ENCODE measurements around the gene ANKS1A.

ANKS1A gene

GRCh38 chr6:35079311-35080000 is 190.4 kb downstream of the ANKS1A start:
- Histone ChIP-seq H3K36me3 (ENCODE audit: control insufficient read depth, insufficient read depth, low read length) (peaks cover 8% of the 10 kb centered on the region), H3K4me1 (ENCODE audit: control insufficient read depth, insufficient read depth, low read length) (no peaks in the 10 kb centered on the region), H3K4me3 (ENCODE audit: low read length) (no peak overlapping the region), H3K27me3 (ENCODE audit: control insufficient read depth, insufficient read depth, low read length) (no peaks in the 10 kb centered on the region), H3K9me3 (ENCODE audit: control insufficient read depth, low read length) (no peaks in the 10 kb centered on the region), H3K9ac (ENCODE audit: low read length) (no peak overlapping the region)

- no peaks in the 10 kb centered on the region for H3K4me1 ChIP-seq (ENCODE audit: control insufficient read depth, insufficient read depth, low read length)
- no peaks in the 10 kb centered on the region for H3K27me3 ChIP-seq (ENCODE audit: control insufficient read depth, insufficient read depth, low read length)
- H3K9me3 ChIP-seq (ENCODE audit: control insufficient read depth, low read length) = no peaks in the 10 kb centered on the region
- H3K4me3 ChIP-seq (ENCODE audit: low read length) = no peak overlapping the region
- peaks cover 8% of the 10 kb centered on the region for H3K36me3 ChIP-seq (ENCODE audit: control insufficient read depth, insufficient read depth, low read length)
- no peak overlapping the region for H3K9ac ChIP-seq (ENCODE audit: low read length)
Observed at GRCh38 chr6:35080016-35080680, 191.1 kb downstream of the ANKS1A start.

GRCh38 chr6:35080821-35081425 is 191.9 kb downstream of the ANKS1A start:
- no peaks in the 10 kb centered on the region for H3K4me1 ChIP-seq (ENCODE audit: control insufficient read depth, insufficient read depth, low read length)
- H3K36me3 ChIP-seq (ENCODE audit: control insufficient read depth, insufficient read depth, low read length) = peaks cover 8% of the 10 kb centered on the region
- no peaks in the 10 kb centered on the region for H3K9me3 ChIP-seq (ENCODE audit: control insufficient read depth, low read length)
- no peaks in the 10 kb centered on the region for H3K27me3 ChIP-seq (ENCODE audit: control insufficient read depth, insufficient read depth, low read length)
- H3K4me3 ChIP-seq (ENCODE audit: low read length) = no peak overlapping the region
- no peak overlapping the region for H3K9ac ChIP-seq (ENCODE audit: low read length)

- Histone ChIP-seq H3K9me3 (ENCODE audit: control insufficient read depth, low read length) (no peaks in the 10 kb centered on the region), H3K4me3 (ENCODE audit: low read length) (no peak overlapping the region), H3K4me1 (ENCODE audit: control insufficient read depth, insufficient read depth, low read length) (no peaks in the 10 kb centered on the region), H3K27me3 (ENCODE audit: control insufficient read depth, insufficient read depth, low read length) (no peaks in the 10 kb centered on the region), H3K9ac (ENCODE audit: low read length) (no peak overlapping the region), H3K36me3 (ENCODE audit: control insufficient read depth, insufficient read depth, low read length) (peaks cover 8% of the 10 kb centered on the region)
Observed at GRCh38 chr6:35081426-35081851, 192.4 kb downstream of the ANKS1A start.

GRCh38 chr6:35082046-35082732 is 193.1 kb downstream of the ANKS1A start:
- Histone ChIP-seq H3K9ac (ENCODE audit: low read length) (no peak overlapping the region), H3K4me3 (ENCODE audit: low read length) (no peak overlapping the region), H3K4me1 (ENCODE audit: control insufficient read depth, insufficient read depth, low read length) (no peaks in the 10 kb centered on the region), H3K27me3 (ENCODE audit: control insufficient read depth, insufficient read depth, low read length) (no peaks in the 10 kb centered on the region), H3K36me3 (ENCODE audit: control insufficient read depth, insufficient read depth, low read length) (peaks cover 8% of the 10 kb centered on the region), H3K9me3 (ENCODE audit: control insufficient read depth, low read length) (no peaks in the 10 kb centered on the region)

- no peaks in the 10 kb centered on the region for H3K9me3 ChIP-seq (ENCODE audit: control insufficient read depth, low read length)
- no peaks in the 10 kb centered on the region for H3K4me1 ChIP-seq (ENCODE audit: control insufficient read depth, insufficient read depth, low read length)
- no peak overlapping the region for H3K9ac ChIP-seq (ENCODE audit: low read length)
- H3K27me3 ChIP-seq (ENCODE audit: control insufficient read depth, insufficient read depth, low read length) = no peaks in the 10 kb centered on the region
- peaks cover 8% of the 10 kb centered on the region for H3K36me3 ChIP-seq (ENCODE audit: control insufficient read depth, insufficient read depth, low read length)
- H3K4me3 ChIP-seq (ENCODE audit: low read length) = no peak overlapping the region
Observed at GRCh38 chr6:35082733-35083403, 193.8 kb downstream of the ANKS1A start.

- Histone ChIP-seq H3K9ac (ENCODE audit: low read length) (no peak overlapping the region), H3K4me3 (ENCODE audit: low read length) (no peak overlapping the region), H3K4me1 (ENCODE audit: control insufficient read depth, insufficient read depth, low read length) (no peaks in the 10 kb centered on the region), H3K27me3 (ENCODE audit: control insufficient read depth, insufficient read depth, low read length) (no peaks in the 10 kb centered on the region), H3K9me3 (ENCODE audit: control insufficient read depth, low read length) (no peaks in the 10 kb centered on the region), H3K36me3 (ENCODE audit: control insufficient read depth, insufficient read depth, low read length) (peaks cover 8% of the 10 kb centered on the region)
Observed at GRCh38 chr6:35083507-35083906, 194.5 kb downstream of the ANKS1A start.

- no peaks in the 10 kb centered on the region for H3K9me3 ChIP-seq (ENCODE audit: control insufficient read depth, low read length)
- H3K4me1 ChIP-seq (ENCODE audit: control insufficient read depth, insufficient read depth, low read length) = no peaks in the 10 kb centered on the region
- no peaks in the 10 kb centered on the region for H3K27me3 ChIP-seq (ENCODE audit: control insufficient read depth, insufficient read depth, low read length)
- H3K36me3 ChIP-seq (ENCODE audit: control insufficient read depth, insufficient read depth, low read length) = peaks cover 8% of the 10 kb centered on the region
- H3K9ac ChIP-seq (ENCODE audit: low read length) = no peak overlapping the region
- H3K4me3 ChIP-seq (ENCODE audit: low read length) = no peak overlapping the region
Observed at GRCh38 chr6:35084041-35084491, 195.0 kb downstream of the ANKS1A start.

- no peaks in the 10 kb centered on the region for H3K27me3 ChIP-seq (ENCODE audit: control insufficient read depth, insufficient read depth, low read length)
- no peaks in the 10 kb centered on the region for H3K9me3 ChIP-seq (ENCODE audit: control insufficient read depth, low read length)
- no peaks in the 10 kb centered on the region for H3K4me1 ChIP-seq (ENCODE audit: control insufficient read depth, insufficient read depth, low read length)
- no peak overlapping the region for H3K4me3 ChIP-seq (ENCODE audit: low read length)
- no peak overlapping the region for H3K9ac ChIP-seq (ENCODE audit: low read length)
- H3K36me3 ChIP-seq (ENCODE audit: control insufficient read depth, insufficient read depth, low read length) = peaks cover 8% of the 10 kb centered on the region
Observed at GRCh38 chr6:35084511-35085203, 195.6 kb downstream of the ANKS1A start.

GRCh38 chr6:35085359-35086281 is 196.6 kb downstream of the ANKS1A start:
- Histone ChIP-seq H3K27me3 (ENCODE audit: control insufficient read depth, insufficient read depth, low read length) (no peaks in the 10 kb centered on the region), H3K9me3 (ENCODE audit: control insufficient read depth, low read length) (no peaks in the 10 kb centered on the region), H3K36me3 (ENCODE audit: control insufficient read depth, insufficient read depth, low read length) (peaks cover 8% of the 10 kb centered on the region), H3K4me3 (ENCODE audit: low read length) (no peak overlapping the region), H3K9ac (ENCODE audit: low read length) (no peak overlapping the region), H3K4me1 (ENCODE audit: control insufficient read depth, insufficient read depth, low read length) (no peaks in the 10 kb centered on the region)

All from mucosa of stomach (tissue), 1 donor.